Measurements from ENCODE around the gene PA2G4.
"Not testable (repeated sequence)": the region's sequence is repeated elsewhere in the genome, so short reads cannot be mapped to it uniquely, and the experiment has no call there.

PA2G4 gene

GRCh38 chr12:56104109-56104814, at the start of gene PA2G4:
PA2G4 (plus strand) TSS chr12:56104559; CDS start chr12:56104738, 179 bp downstream.
- peak; percentile 94 for DNase-seq

- not testable (repeated sequence) for DNase-seq
Observed at GRCh38 chr12:56059964-56060363, 44.4 kb upstream of the PA2G4 start.

DNA sequence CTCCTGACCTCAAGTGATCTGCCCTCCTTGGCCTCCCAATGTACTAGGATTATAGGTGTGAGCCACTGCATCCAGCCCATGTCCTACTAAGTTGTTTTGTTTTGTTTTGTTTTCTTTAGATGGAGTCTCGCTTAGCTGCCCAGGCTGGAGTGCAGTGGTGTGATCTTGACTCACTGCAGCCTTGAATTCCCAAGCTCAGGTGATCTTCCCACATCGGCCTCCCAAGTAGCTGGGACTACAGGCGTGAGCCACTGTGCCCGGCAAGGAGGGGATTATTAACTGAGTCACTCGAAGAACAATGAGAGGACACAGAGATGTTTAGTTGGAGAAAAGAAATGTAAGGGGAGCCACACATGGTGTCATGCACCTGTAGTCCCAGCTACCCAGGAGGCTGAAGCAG, 42.4 kb upstream of the PA2G4 start:
- no peak for DNase-seq

- DNase-seq: no peak
Observed at GRCh38 chr12:56062996-56063395, 41.4 kb upstream of the PA2G4 start.

DNA sequence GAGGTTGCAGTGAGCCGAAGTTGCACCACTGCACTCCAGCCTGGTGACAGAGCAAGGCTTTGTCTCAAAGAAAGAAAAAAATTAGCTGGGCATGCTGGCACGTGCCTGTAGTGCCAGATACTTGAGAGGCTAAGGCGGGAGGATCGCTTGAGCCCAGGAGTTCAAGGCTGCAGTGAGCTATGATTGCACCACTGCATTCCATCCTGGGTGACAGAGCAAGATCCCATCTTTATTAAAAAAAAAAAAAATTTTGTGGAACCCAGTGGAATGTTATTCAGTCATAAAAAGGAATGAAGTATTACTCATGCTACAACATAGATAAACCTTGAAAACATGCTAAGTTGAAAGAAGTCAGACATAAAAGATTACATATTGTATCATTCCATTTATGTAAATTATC, 32.7 kb upstream of the PA2G4 start:
- DNase-seq: no peak

DNA sequence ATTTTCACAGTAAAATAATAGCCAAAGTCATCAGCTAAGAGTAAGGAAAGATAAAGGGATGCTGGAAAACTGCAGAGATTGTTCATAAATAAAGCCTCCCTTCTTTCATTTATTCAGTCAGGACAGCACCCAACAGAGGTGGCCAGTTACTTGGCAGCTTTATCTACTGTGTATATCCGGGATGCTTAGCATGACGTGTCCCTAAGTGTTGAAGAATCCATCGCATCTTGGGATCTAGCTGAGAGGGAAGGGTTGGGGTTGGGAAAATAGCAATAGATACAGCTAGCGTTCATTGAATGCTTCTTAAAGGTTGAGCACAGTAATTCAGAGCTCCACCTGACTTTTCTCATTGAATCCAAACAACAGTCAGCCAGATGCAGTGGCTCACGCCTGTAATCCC, 30.0 kb upstream of the PA2G4 start:
- DNase-seq: no peak

GRCh38 chr12:56077966-56078365, 26.4 kb upstream of the PA2G4 start:
- DNase-seq: not testable (repeated sequence)

DNA sequence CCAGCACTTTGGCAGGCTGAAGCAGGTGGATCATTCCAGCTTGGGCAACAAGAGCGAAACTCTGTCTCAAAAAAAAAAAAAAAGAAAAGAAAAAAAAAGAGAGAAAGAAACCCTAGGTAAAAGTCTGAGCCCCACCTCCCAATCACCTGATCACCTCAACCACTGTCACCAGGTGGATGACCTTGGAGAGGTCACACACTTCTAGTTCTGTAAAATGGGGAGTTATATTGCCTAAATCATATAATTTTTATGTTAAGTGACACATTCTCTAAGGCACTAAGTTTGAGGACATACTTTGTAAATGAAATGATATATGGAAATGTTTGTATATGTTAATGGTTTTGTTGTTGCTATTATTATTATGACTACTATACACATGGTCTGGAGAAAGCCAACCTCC, 25.9 kb upstream of the PA2G4 start:
- no peak for DNase-seq

DNA sequence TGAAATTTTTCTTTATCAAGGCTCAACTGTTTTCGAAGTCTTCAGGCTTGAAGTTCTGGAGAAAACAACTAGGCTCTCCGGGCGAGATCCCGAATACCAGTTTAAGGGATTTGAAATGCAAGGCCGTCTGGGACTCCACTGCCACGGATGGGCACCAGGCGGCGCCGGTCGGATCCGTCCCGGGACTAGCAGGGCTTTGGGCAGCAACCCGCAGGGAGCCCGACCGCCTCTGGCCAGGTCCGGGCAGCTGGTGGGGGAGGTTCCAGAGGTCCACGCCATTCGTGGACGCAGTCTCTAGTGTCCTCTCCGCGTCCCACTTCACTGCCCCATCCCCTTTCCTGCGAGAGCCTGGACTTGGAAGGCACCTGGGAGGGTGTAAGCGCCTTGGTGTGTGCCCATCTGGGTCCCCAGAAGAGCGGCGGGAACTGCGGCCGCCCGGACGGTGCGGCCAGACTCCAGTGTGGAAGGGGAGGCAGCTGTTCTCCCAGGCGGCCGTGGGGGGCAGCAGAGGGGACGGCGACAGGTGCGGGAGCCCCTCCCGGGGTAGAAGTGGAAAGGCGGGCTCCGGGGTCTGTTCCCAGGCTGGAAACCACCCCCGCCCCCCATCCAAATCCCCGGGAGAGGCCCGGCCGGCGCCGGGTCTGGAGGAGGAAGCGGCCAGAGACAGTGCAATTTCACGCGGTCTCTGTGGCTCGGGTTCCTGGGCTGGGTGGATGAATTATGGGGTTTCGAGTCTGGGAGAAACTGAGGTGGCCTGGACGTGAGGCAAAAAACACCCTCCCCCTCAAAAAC, 25.2 kb upstream of the PA2G4 start:
- DNase-seq: no peak

- no peak for DNase-seq
Observed at GRCh38 chr12:56079723-56080555, 24.4 kb upstream of the PA2G4 start, which contains the start of gene ERBB3. ERBB3 (plus strand) TSS chr12:56080165; CDS start chr12:56080301, 136 bp downstream.

DNA sequence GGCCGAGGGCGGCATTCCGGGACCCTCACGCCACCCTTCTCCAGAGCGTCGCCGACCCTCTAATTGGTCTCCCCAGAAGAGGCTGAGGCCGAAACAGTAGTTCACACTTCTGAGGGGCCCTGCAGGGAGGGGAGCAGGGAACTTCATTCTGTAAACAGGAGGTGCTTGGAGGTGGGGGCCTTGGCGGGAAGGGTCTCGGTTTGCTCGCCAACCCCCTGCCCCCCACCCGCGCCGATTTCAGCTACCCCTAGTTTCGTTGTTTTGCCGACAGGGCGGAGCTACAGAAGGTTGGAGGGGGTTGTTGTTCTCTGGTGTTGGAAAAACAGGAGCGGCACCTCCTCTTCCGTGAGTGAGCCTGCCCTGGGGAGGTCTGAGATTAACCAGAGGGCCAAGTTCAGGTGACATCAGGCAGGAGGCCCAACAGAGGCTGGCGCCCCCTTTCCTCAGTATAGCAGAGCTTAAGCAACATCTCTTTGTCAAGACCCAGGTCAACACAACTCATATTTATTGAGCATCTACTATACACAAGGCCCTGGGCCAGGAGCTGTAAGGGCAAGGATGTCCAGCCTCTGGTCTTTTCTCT, 23.7 kb upstream of the PA2G4 start:
- DNase-seq: no peak

DNA sequence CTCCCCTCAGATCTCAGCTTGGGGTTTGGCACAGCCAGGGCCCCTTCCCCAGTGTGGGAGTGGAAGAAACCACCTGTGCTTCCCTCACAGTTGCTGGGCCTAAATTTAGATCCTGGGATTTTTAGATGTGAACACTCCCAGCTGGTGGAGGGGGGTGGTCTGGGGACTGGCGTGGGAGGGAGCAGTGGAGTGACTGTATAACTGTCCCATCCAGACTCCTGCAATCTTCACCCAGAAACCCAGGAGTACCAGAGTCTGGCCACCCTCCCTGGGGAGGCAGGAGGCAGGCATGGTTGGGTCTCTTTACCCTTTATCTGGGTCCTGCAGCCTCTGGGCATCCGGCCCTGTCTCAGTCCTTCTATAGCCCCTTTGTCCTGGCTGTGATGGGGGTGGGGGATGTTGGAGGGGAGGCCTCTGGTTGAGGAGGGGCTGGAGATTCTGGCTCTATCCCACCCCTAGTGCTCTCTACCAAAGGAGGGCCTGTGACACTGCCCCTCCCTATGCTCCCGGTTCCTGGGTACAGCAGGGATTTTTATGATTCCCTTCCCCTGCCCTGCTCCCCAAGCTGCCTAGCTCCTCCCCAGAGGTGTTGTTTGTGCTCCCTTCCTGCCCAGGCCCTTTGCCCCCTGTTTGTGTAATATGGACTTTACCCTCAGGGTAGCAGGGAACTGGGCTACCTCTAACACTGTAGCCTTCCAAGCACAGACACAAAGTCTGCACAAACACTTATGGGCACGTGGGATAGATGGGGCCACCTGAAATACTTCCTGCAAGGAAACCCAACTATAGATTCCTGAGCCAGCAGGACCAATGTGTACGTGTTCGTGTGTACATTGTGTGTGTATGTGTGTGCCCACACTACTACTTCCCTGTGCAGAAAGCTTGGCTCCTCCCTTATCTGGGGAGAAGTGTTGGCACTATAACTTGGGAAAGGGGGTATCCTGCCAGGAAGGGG, 22.7 kb upstream of the PA2G4 start:
- no peak for DNase-seq

DNA sequence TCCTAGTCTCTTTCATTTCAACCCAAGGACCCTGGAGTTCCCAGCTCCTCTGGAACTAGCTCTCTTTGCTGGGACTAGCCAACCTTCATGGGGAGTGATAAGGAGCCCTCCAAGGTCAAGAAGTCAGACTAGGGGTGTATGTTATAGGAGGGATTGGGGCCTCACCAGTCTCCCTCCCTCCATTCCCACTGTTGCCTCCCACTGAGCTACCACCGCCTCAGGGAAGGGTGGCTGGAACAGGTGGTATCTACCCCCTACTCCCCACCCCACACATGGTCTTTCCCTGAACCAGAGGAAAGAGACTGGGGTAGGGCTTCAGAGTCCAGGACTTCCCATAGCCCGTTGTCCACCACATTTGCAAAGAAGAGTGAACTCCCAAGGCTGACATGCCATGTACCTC, 22.0 kb upstream of the PA2G4 start:
- no peak for DNase-seq

- no peak for DNase-seq
Observed at GRCh38 chr12:56082967-56083366, 21.4 kb upstream of the PA2G4 start.

DNA sequence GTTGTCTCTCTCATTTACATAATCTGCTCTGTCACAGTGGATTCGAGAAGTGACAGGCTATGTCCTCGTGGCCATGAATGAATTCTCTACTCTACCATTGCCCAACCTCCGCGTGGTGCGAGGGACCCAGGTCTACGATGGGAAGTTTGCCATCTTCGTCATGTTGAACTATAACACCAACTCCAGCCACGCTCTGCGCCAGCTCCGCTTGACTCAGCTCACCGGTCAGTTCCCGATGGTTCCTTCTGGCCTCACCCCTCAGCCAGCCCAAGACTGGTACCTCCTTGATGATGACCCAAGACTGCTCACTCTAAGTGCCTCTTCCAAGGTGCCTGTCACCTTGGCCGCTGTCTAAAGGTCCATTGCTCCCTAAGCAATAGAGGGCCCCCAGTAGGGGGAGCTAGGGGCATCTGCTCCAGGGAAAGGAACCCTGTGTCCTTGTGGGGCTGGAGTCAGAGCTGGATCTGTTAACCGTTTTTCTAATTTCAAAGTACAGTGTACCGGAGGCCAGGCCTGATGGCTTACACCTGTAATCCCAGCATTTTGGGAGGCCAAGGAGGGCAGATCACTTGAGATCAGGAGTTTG, 19.3 kb upstream of the PA2G4 start:
- DNase-seq: no peak

DNA sequence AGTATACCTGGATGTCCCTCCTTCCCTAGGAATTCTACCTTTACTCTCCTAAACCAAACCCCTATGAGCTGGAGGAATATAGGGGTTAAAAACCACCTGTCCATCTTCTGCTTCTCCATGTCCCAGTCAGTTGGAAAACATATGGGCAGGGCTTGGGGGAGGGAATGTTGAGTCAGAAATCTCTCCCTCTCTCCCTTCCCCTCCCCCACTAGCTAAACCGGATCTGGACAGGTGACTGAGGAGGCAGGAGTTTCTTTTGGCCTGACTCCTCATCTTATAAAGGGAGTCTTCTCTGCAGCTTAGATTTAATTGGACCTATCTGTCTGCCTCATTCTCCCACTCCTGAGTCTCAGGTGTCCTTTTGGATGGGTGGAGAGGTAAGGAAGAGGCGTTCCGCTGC, 18.3 kb upstream of the PA2G4 start:
- no peak for DNase-seq

DNA sequence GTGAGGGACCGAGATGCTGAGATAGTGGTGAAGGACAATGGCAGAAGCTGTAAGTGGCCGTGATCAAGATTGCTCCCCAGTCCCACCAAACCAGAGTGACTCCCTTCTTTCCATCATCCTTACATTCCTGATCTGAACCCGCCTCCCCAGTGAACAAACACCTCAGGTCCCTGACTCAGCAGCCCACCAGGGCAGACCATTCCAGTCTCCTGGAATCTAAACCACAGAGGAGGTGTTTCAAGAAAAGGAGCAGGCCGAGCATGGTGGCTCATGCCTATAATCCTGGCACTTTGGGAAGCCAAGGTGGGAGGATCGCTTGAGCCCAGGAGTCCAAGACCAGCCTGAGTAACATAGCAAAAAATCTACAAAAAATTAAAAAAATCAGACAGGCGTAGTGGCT, 17.8 kb upstream of the PA2G4 start:
- DNase-seq: no peak

DNA sequence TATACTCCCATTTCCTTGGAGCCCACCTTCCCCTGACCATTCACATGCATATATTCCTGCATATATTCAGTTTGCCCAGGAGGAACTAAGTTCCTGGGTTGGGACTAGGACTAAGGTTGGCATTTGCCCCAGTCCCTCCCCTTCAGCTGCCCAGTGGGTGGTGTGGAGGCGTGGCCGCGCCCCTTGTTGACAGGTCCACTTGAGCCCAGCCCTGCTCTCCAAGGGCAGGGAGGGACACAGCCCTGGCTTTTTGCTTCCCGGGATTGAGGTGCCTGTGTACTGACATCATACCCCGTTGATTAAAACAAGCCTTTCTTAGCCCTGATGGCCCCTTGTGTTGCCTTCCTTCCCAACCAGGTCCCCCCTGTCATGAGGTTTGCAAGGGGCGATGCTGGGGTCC, 17.1 kb upstream of the PA2G4 start:
- no peak for DNase-seq

- no peak for DNase-seq
Observed at GRCh38 chr12:56097738-56098137, 6.6 kb upstream of the PA2G4 start.

DNA sequence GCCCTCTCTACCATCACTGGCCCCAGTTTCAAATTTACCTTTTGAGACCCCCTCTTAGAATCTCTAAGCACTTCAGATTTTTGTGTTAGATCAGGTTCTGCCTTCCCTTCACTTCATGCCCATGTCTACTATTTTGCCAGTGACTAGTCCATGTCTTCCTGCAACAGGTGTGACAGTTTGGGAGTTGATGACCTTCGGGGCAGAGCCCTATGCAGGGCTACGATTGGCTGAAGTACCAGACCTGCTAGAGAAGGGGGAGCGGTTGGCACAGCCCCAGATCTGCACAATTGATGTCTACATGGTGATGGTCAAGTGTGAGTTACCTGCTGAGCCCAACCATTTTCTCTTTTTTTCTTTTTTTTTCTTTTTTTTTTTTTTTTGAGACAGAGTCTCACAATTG, 5.8 kb upstream of the PA2G4 start:
- DNase-seq: no peak

DNA sequence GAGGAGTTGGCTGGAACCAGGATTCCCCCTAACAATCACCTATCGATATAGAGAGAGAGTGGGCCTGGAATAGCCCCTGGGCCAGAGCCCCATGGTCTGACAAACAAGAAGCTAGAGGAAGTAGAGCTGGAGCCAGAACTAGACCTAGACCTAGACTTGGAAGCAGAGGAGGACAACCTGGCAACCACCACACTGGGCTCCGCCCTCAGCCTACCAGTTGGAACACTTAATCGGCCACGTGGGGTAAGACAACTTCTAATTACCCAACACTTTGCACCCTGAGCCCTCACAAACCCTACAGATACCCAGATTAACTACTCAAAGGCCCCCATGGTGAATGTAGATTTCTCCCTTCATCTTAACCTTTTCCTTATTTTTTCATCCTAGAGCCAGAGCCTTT, 4.6 kb upstream of the PA2G4 start:
- DNase-seq: no peak

GRCh38 chr12:56101045-56101444, 3.3 kb upstream of the PA2G4 start:
- DNase-seq: no peak
